ENCODE results near the gene EFTUD2. TPM values are rescaled to one million over a fixed set of nuclear protein-coding genes. Genes with fewer than 3 reads are reported as not detected.

EFTUD2 gene
- total RNA-seq, 6 donors from 2014 or later, result 66.6 to 146 (median 75.6) TPM

- 85 to 96% methylated on average over 2 of the region's 2 CpGs for WGBS, 2 donors
- TF ChIP-seq POLR2AphosphoS5 (IDR thresholded peaks at IDR 0.05) (no peak), EP300 (IDR thresholded peaks at IDR 0.05) (no peak), POLR2A (IDR thresholded peaks at IDR 0.05) (no peak)
- TF ChIP-seq, protein P1, sequence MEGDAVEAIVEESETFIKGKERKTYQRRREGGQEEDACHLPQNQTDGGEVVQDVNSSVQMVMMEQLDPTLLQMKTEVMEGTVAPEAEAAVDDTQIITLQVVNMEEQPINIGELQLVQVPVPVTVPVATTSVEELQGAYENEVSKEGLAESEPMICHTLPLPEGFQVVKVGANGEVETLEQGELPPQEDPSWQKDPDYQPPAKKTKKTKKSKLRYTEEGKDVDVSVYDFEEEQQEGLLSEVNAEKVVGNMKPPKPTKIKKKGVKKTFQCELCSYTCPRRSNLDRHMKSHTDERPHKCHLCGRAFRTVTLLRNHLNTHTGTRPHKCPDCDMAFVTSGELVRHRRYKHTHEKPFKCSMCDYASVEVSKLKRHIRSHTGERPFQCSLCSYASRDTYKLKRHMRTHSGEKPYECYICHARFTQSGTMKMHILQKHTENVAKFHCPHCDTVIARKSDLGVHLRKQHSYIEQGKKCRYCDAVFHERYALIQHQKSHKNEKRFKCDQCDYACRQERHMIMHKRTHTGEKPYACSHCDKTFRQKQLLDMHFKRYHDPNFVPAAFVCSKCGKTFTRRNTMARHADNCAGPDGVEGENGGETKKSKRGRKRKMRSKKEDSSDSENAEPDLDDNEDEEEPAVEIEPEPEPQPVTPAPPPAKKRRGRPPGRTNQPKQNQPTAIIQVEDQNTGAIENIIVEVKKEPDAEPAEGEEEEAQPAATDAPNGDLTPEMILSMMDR (IDR thresholded peaks at IDR 0.05), result no peak
- Histone ChIP-seq H3K36me3 (no peaks in the 10 kb centered on the region), H3K4me1 (peaks cover 0 to 17% (median 8%) of the 10 kb centered on the region in 4 donors), H3K9me3 (no peaks in the 10 kb centered on the region), H3K27ac (no peak overlapping the region), H3K4me3 (no peak overlapping the region), H3K27me3 (no peaks in the 10 kb centered on the region)
- DNase-seq, result no peak
- ATAC-seq (ENCODE audit: low FRiP score in 2 of 2), result no peak
Observed at GRCh38 chr17:44918006-44918405, 18.8 kb upstream of the EFTUD2 start.

DNA sequence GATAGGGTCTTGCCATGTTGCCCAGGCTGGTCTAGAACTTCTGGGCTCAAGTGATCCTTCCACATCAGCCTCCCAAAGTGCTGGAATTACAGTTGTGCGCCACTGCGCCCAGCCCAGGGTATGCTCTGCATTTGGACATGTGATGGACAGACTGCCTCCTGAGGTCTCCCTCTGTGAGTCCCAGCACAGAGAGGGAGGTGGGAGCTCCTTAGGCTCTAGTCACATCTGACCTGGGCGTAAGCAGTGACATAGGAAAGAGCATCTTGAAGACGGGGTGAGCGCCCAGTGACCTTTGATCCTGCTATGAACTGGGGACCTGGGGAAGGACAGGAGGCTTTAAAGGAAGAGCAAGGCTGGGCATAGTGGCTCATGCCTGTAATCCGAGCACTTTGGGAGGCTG is 18.2 kb upstream of the EFTUD2 start:
- Histone ChIP-seq H3K36me3 (no peaks in the 10 kb centered on the region), H3K27ac (no peak overlapping the region), H3K4me3 (no peak overlapping the region), H3K27me3 (peaks cover 0 to 1% (median 0%) of the 10 kb centered on the region in 4 donors), H3K4me1 (peaks cover 0 to 17% (median 8%) of the 10 kb centered on the region in 4 donors), H3K9me3 (no peaks in the 10 kb centered on the region)
- ATAC-seq (ENCODE audit: low FRiP score in 2 of 2) (no peak), DNase-seq (no peak)
- no peak for TF ChIP-seq POLR2AphosphoS5 (IDR thresholded peaks at IDR 0.05)
- WGBS, 2 donors, result 85 to 88% methylated on average over 3 to 6 of the region's 6 CpGs

DNA sequence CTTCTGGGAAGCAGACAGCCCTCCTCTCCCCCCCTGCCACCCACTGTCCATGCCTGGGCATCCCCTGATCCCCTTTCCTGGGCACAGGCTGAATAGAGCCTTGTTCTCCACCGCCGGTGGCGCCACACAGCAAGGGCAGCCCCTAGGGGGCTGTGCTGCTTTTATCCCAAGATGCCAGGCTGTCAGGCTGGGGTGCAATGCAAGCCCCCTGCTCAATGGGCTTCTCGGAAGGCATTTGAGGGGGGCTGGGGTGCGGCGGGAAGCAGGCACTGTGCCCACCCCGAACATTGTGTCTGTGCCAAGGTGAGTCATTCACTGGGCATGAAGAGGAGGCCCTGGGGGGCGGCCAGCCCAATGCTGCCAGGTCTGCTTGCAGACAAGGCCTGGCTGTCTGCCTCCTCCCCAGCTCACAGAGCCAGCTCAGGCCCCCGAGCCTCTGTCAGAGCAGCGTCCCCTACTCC is 17.6 kb upstream of the EFTUD2 start:
- 59 to 70% methylated on average over 6 of the region's 10 CpGs for WGBS, 2 donors
- H3K4me1 ChIP-seq, result peaks cover 0 to 17% (median 8%) of the 10 kb centered on the region in 4 donors
- H3K9me3 ChIP-seq, result no peaks in the 10 kb centered on the region
- H3K27ac ChIP-seq, result no peak overlapping the region
- TF ChIP-seq, protein P1 (IDR thresholded peaks at IDR 0.05), result no peak
- TF ChIP-seq EP300 (IDR thresholded peaks at IDR 0.05) (no peak), POLR2AphosphoS5 (IDR thresholded peaks at IDR 0.05) (no peak), POLR2A (IDR thresholded peaks at IDR 0.05) (no peak)
- no peak for ATAC-seq (ENCODE audit: low FRiP score in 2 of 2)
- H3K27me3 ChIP-seq, result peaks cover 0 to 4% (median under 1%) of the 10 kb centered on the region in 4 donors
- no peak for DNase-seq
- no peaks in the 10 kb centered on the region for H3K36me3 ChIP-seq
- H3K4me3 ChIP-seq, result no peak overlapping the region

DNA sequence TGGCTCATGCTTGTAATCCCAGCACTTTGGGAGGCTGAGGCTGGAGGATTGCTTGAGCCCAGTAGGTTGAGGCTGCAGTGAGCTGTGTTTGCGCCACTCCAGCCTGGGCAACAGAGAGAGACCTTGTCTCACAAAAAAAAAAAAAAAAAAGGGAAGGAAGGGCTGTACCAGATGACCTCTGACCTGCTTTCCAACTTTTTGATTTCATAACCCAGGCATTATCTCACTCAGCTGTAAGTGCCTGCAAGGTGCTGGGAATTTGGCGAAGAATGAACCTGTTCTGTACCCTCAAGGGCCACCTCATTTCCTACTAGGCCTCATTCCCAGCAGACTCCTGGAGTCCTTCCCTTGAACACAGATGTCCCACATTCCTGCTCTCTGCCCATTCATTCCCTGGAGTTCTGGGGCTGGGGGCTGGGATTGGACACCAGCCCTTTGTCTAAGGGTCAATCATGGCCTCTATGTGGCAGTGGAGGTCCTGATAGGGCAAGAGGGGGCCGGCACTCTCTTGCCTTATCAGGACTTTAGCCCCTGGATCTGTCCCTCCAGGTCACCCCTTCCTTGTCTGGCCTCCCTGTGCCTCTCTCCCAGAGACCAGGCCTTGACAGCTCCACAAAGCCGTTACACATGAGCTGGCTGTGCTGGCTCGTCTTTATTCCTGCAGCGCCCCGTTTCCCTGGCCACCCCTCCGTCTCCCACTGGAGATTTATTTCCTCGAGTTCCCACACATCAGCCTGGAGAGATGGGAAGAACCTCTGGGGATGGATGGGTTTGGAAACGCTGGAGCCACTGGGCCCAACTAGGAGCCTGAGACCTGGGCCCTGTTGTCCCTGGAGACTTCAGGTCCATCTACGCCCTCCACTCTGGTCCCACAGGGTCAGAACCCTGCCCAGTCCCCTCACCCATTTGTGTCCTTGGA is 16.9 kb upstream of the EFTUD2 start:
- ATAC-seq (ENCODE audit: low FRiP score in 2 of 2) (no peak), DNase-seq (no peak)
- Histone ChIP-seq H3K27ac (no peak overlapping the region), H3K4me1 (peaks cover 5 to 24% (median 15%) of the 10 kb centered on the region in 4 donors), H3K9me3 (no peaks in the 10 kb centered on the region), H3K36me3 (no peaks in the 10 kb centered on the region), H3K4me3 (no peak overlapping the region), H3K27me3 (peaks cover 0 to 7% (median 3%) of the 10 kb centered on the region in 4 donors)
- TF ChIP-seq, protein P1 (IDR thresholded peaks at IDR 0.05), result no peak
- no peak for TF ChIP-seq POLR2A (IDR thresholded peaks at IDR 0.05)
- no peak for TF ChIP-seq EP300 (IDR thresholded peaks at IDR 0.05)
- TF ChIP-seq POLR2AphosphoS5 (IDR thresholded peaks at IDR 0.05), result no peak
- WGBS, 2 donors, result 76% methylated on average over 10 to 11 of the region's 11 CpGs

DNA sequence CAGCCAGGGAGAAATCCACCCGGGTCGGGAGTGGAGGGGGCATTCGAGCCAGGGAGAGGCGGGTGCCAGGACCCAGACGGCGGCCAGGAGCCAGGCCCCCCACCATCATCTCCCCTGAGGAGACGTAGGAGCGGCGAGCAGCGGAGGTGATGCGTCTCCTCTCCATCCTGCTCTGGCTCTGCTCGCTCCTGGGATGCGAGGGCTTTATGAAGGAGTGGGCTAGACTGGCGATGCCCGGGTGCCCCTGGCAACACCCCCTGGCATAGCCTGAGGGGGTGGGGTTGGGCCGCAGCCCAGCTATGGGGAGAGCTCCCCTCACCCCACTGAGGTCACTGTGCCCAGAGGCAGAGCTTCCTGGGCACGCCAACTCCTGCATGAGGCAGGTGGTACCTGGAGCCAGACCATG is 16.1 kb upstream of the EFTUD2 start, which contains the start of gene GFAP:
GFAP (minus strand) TSS at position 180 of the 406 bp plus-strand sequence; CDS start at position 166, 14 bp downstream.
- TF ChIP-seq, protein P1 (IDR thresholded peaks at IDR 0.05), result no peak
- TF ChIP-seq POLR2AphosphoS5 (IDR thresholded peaks at IDR 0.05), result no peak
- TF ChIP-seq POLR2A (IDR thresholded peaks at IDR 0.05), result no peak
- no peak for TF ChIP-seq EP300 (IDR thresholded peaks at IDR 0.05)
- Histone ChIP-seq H3K4me3 (no peak within 1 kb of the TSS), H3K36me3 (no peaks in the 10 kb centered on the region), H3K4me1 (peaks cover 8 to 27% (median 17%) of the 10 kb centered on the region in 4 donors), H3K27me3 (peaks cover 0 to 7% (median 3%) of the 10 kb centered on the region in 4 donors), H3K9me3 (no peaks in the 10 kb centered on the region), H3K27ac (no peak within 1 kb of the TSS)
- DNase-seq (no peak), ATAC-seq (ENCODE audit: low FRiP score in 2 of 2) (no peak)
- WGBS, 2 donors, result 81 to 92% methylated on average over 8 to 17 of the region's 17 CpGs

Measured in upper lobe of left lung (tissue), 6 donors.